ENCODE data around the gene GALNT9.
"Not testable (repeated sequence)": the region's sequence is repeated elsewhere in the genome, so short reads cannot be mapped to it uniquely, and the experiment has no call there.

Gene GALNT9

DNA sequence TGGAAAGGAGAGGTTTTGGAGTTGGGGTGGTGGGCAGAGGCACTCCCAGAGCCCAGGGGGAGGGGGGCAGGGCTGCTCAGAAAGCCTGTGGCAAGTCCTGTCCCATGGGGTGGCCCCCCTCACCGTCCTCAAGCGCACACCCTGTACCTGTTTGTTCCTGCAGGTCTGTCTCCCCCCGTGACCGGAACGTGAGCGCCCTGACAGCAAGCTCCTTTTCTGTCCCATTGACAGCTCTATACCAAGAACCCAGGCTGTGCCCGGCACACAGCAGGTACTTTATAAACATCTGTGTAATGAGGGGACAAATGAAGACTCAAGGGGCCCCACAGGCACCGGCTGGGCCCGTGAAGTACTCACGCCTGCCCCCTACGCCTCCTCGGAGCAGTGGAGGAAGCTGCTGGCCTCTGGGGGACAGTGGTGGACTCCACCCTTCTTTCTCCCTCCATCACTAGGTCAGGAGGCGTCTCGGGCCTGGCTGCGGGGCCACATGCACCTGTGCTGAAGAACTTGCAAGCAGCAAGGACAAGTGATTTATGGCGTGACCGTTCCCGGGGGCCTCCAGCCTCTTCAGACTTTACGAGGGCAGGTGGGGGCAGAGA, 65.8 kb downstream of the GALNT9 start:
- DNase-seq = no peak

DNA sequence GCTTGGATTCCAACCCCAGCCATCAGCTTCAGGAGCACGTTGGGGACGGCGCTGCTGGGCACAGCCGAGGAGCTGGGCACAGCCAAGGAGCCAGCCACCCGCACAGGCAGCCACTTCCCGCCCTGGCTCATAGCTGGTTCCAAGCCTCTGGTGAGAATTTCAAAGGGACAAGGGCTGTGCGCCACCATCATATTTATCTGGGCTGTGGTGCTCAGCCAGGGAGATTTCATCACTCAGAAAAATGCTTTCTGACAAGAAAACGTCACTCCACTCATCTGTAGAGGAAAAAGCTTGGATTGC, 66.4 kb downstream of the GALNT9 start:
- no peak for DNase-seq

DNA sequence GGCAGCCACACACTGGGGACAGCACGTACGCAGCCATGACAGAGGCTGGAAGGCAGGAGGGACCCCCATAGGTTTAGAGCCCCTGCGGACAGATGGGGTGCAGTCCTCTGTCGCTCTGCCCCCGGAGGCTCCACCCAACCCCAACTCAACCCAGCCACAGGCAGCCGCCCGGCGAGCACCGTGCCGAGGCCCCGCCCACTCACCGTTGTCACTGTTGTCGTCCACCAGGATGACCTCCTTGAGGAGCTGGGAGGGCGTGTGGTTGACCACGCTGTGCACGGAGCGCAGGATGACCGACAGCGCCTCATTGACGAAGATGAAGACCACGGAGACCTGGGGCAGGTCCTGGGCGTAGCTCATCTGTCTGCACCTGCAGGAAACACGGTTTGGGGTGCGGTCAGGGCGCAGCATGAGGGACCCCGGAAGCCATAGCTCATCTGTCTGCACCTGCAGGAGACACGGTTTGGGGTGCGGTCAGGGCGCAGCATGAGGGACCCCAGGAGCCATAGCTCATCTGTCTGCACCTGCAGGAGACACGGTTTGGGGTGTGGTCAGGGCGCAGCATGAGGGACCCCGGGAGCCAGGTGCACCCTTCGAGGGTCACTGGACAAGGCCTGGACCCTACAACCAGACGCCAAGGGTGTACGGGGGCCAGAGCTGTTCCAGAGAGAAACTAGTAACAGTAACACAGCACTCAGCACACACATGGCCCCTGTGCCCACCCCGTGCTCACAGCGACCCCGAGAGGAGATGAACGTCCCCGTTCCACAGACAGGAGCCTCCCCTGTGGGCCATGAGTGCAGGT, 66.9 kb downstream of the GALNT9 start:
- DNase-seq = no peak

DNA sequence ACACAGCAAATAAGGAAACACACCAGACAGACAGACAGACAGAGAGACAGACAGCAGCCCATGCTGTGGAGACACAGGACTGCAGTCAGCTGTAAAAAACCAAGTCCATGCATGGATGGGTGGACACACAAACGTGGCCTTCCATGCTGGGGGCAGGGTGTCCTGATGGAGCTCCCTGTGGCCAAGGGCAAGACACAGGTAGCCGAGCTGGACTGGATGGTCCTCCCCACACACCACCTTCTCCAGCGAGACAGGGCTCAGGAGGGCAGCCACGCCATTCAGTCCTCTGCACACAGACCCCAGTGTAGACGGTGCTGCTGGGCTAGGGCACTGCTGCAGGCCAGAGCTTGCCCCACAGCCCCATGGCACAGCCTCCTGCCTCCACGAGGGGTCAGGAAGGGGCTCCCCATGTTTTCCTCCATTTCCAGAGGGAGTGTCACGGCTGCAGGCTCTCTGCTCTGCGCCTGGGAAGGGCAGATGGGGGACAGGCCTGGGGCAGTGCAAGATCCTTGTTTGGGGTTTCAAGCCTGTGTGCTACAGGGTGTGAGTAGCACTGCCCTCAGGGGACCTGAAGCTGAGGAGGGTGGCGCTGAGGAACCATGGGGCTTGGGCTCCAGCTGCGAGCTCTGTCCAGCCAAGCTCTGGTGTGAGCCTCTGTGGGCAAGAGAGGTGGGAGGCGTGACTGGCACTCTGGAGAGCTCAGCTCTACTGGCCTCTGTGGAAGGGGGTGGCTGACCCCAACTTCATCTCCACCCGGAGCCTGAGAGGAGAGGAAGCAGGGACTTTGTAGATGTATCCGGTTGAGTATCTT, 67.9 kb downstream of the GALNT9 start:
- no peak for DNase-seq

GRCh38 chr12:132260721-132261120, 68.7 kb downstream of the GALNT9 start:
- DNase-seq = no peak

DNA sequence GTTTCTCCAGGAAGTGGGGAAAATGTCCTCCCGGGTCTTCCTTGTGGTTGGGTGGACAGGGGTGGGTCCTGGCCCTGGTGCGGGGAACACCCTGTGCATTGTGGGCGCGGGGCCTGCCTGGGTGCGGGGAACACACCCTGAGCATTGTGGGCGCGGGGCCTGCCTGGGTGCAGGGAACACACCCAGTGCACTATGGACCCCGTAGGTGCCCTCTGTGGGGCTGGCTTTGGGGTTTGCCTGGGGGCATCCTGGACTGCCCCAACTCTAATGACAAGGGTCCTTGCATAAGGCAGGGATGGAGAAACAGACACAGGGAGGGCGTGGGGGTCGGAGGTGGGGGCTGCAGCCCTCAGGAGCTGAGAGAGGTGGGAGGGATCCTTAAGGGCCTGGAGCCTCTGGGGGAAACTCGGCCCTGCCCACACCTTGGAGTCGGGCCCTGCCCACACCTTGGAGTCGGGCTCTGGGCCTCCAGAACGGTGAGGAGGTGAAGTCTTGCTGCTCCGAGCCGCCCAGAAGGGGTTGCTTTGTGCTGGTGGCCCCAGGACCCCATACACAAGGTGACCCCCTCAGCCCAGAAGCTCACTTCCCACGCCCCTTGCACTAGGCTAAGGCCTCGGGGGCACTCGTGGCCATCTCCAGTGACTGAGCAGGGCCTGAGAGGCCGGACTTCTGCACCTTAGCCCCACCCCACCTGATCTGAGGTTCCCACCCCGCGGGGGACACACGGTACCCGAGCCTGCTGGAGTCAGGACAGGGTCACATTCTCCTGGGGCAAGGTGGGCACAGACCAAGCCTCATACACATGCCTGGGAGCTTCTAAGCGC, 69.3 kb downstream of the GALNT9 start:
- DNase-seq = no peak

GRCh38 chr12:132259364-132259871, 70.0 kb downstream of the GALNT9 start:
- DNase-seq = no peak

DNA sequence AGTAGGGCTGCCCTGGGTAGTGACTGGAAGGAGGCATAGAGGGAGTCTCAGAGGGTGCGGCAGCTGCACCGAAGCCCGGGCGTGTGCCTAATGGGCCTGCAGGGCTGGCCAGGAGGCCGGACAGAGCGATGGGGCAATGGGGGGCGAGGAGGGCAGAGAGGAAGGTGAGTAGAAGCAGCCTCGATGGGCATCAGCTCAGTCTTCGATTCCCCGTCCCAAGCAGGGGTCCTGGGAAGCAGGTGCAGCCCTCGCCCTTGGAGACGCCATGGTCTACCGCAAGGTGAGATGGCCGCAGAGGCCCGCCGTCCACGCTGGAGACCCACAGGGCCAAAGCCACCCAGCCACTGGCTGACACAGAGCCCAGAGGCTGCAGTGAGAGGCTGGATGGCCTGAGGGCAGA, 70.8 kb downstream of the GALNT9 start:
- no peak for DNase-seq

DNA sequence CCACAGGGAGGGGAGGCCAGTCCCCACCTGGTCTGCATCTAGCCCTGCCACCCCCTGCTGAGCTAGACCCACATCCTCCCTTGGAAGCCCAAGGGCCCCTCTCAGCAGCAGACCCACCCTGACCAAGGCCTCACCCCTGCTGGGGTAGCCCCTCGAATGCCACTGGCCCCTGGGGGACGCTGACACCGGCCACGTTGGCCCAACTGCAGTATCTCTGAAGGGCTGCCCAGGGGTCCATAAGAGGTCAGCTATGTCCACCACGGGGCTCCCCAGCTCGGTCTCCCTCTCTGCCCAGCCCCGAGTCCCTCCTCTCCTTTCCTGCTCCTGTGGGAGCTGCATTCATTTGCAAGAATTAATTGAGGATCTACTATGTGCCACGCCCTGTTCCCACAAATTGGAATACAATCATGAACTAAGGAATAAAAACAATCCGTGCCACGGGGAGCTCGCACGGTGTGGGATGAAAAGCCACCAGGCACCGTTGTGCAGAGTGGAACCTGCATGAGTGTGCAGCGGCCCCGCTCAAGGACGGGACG, 71.4 kb downstream of the GALNT9 start:
- no peak for DNase-seq

GRCh38 chr12:132257206-132257954, 72.0 kb downstream of the GALNT9 start:
- no peak for DNase-seq

GRCh38 chr12:132256646-132257045, 72.7 kb downstream of the GALNT9 start:
- DNase-seq = no peak

GRCh38 chr12:132255642-132256041, 73.7 kb downstream of the GALNT9 start:
- no peak for DNase-seq

DNA sequence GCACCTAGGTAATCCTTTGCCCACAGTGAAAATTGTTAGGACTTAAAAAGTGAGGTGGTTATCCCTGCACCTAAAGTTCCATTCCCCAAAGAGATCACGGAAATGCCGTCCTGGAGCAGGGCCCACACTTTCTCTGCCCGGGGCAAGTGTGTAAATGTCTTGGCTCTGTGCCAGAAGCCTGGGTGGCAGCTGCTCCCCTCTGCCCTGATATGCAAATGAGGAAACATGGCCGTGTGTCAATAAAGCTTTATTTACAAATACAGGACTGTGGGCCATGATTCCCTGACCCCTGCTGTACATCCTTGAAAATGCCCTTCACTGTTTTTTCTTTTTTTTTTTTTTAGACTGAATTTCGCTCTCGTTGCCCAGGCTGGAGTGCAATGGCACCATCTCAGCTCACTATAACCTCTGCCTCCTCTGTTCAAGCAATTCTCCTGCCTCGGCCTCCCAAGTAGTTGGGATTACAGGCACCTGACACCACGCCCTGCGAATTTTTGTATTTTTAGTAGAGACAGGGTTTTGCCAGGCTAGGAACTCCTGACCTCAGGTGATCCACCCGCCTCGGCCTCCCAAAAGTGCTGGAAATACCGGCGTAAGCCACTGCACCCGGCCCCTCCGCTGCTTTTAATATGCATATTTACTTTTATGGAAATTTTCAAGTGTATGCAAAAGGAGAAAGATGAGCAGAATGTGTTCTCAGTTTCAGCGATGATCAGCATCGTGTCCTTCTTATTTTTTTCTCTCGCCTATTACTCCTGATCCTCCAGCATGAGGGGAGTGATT, 75.5 kb downstream of the GALNT9 start:
- DNase-seq = no peak

GRCh38 chr12:132252981-132253380, 76.4 kb downstream of the GALNT9 start:
- not testable (repeated sequence) for DNase-seq

- no peak for DNase-seq
These were observed 77.5 kb downstream of the GALNT9 start for GRCh38 chr12:132251741-132252490.

DNA sequence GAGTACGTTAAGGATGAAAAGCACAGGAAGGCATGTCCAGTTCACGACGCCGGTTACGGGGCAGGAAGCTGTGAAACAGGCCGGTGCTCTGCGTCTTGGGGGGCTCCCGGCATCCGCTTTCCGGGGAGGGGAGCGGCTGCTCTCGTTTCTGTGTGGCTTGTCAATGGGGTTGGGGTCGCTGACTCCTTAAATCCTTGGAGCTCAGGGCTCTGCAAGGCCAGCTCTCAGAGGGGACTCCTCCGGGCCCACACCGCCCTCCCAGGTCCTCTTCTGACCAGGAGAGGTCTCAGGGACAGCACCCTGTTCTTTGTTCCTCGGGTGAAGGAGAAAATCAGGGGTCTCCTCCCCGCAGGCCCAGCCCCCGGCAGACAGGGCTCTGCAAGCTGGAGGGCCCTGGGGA, 78.1 kb downstream of the GALNT9 start:
- no peak for DNase-seq

- no peak for DNase-seq
These were observed 78.7 kb downstream of the GALNT9 start for GRCh38 chr12:132250707-132251106.

- no peak for DNase-seq
These were observed 79.5 kb downstream of the GALNT9 start for GRCh38 chr12:132249689-132250478.

DNA sequence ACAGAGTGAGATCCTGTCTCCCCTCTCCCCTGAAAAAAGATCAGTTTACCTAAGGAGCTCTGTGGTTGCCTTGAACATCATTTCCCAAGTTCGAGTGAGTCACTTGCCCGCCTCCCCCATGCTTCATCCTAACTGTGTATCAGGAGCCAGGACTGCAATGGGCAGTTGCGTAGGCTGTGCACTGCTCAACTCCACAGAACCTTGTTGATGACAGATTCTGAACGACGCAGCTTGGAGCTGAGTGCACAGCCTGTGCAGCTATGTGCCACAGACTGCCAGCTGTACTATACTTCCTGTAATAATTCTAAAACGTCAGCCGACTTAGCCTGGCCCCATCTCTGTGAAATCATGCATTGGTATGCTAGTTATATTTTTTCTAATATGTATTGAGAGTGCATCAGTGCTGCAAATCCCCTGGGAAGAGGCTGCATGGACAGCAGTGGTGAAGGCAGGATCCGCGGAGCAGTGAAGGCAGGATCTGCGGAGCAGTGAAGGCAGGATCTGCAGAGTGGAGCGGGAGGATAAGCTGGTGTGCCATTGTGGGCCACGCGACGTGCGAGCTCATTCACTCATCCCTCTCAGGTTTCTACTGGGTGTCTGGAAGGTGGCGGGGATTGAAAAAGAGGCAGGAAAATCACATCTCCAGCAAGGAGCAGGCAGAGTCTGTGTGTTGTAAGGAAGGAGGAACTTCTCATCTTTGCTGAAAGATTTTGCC, 80.8 kb downstream of the GALNT9 start:
- no peak for DNase-seq

Data from NCI-H1694 (cell line).